GM06990 (cell line): ENCODE results near the gene NBEA.

Source experiments
- DNase-seq: peaks from one replicate; pipeline ENCODE4 v3.0.0-alpha.2; 2011; ENCODE audit not compliant: insufficient read length; ENCODE audit errors: extremely low read depth
- H3K27me3 ChIP-seq: replicated peaks from 2 replicates; pipeline ENCODE4 v1.6.0; 2011; ENCODE audit warnings: low read length; ENCODE audit not compliant: control insufficient read depth, insufficient read depth
- H3K36me3 ChIP-seq: 2 replicates; pipeline ENCODE4 v1.5.1; 2011; ENCODE audit warnings: low read length; ENCODE audit not compliant: control insufficient read depth, insufficient read depth
- H3K4me3 ChIP-seq: replicated peaks from 2 replicates; pipeline ENCODE4 v1.5.1; 2011; ENCODE audit warnings: low read depth, mild to moderate bottlenecking, control low read depth, low read length
- CTCF ChIP-seq: IDR thresholded peaks from 2 replicates; pipeline ENCODE4 v1.5.1; 2011; ENCODE audit warnings: low read length, control low read depth, mild to moderate bottlenecking, inconsistent platforms; ENCODE audit not compliant: insufficient read depth, poor library complexity, severe bottlenecking

The NBEA gene

DNA sequence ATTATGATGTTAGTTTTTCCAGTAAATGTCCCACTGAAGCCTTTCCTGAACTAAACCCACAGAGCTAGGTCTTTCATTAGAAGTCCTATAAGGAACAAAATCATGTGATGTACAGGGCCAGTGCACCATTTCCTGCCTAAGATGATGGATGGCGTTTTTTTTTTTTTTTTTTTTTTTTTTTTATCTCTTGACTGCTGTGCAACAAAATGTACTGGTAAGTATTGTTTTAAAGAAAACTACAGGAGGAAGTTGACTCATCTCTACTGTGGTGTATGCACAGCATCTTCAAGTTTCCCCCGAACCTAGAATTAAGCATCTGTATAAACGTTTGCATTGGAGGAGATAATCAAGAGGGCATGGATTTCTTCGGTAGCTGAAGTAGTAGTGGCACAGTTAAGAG lies 197.5 kb downstream of the NBEA start:
- Histone ChIP-seq H3K36me3 (no peaks in the 10 kb centered on the region), H3K4me3 (no peak overlapping the region), H3K27me3 (no peaks in the 10 kb centered on the region)
- DNase-seq: no peak
- TF ChIP-seq CTCF: no peak

DNA sequence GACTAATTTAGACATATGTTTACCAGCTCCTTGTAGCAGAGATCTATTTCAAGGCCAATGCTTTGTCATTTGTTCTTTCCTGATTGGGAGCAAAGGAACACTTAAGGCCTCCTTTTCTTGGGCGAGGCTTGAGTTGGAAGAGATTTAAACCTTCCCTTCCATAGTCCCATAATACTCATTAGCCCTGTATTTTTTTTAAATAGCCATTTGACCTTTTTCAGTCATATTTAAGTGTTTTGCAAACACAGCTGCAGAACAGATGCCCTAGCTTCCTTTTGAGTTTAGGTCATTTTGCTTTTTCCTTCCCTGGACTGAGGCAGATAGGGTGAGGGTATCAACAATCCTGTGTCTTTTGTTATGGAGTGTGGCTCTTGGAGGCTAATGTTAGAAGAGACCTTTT lies 198.3 kb downstream of the NBEA start:
- DNase-seq: no peak
- no peak for TF ChIP-seq CTCF
- Histone ChIP-seq H3K27me3 (no peaks in the 10 kb centered on the region), H3K36me3 (no peaks in the 10 kb centered on the region), H3K4me3 (no peak overlapping the region)

DNA sequence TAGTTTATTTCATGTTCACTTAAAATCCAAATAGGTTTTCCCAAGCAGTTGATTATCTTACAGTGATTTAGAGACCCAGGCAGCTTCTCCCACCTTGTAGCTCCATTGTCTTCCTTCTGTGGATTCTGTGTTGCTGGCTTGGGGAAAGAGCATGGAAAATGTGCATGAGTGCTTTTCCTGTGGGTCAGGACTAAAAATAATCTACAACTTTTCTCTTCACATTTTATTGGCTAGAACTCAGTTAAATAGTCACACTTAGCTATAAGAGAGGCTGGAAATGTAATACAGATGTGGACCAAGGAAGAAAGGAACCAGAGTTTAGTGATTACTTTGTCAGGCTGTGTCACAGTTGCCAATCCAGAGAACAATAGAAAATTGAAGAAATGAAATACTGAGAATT lies 198.8 kb downstream of the NBEA start:
- Histone ChIP-seq H3K4me3 (no peak overlapping the region), H3K36me3 (no peaks in the 10 kb centered on the region), H3K27me3 (no peaks in the 10 kb centered on the region)
- DNase-seq: no peak
- TF ChIP-seq CTCF: no peak

DNA sequence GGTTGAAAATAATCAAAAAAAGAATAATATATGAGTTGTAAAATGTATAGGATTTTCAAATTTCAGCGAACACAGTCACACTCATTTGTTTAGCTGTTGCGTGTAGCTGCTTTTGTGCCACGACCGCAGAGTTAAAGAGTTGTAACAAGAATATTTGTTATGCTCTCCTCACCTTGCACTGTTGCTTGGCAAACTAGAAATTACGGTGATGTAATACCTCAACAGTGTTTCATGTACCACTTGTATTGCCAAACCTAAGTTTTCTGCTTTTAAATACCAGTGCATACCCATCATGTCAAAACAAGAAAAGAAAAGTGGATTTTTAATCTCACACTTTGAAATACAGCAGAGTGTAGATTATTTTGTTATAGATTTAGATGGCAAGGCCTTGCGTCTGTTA lies 201.1 kb downstream of the NBEA start:
- no peak for TF ChIP-seq CTCF
- Histone ChIP-seq H3K36me3 (no peaks in the 10 kb centered on the region), H3K4me3 (no peak overlapping the region), H3K27me3 (no peaks in the 10 kb centered on the region)
- DNase-seq: no peak

GRCh38 chr13:35144166-35144890 lies 202.3 kb downstream of the NBEA start:
- DNase-seq: no peak
- no peak for TF ChIP-seq CTCF
- H3K36me3 ChIP-seq: no peaks in the 10 kb centered on the region
- H3K4me3 ChIP-seq: no peak overlapping the region
- no peaks in the 10 kb centered on the region for H3K27me3 ChIP-seq

GRCh38 chr13:35146686-35147085 lies 204.6 kb downstream of the NBEA start:
- Histone ChIP-seq H3K27me3 (no peaks in the 10 kb centered on the region), H3K4me3 (no peak overlapping the region), H3K36me3 (no peaks in the 10 kb centered on the region)
- DNase-seq: no peak
- no peak for TF ChIP-seq CTCF
